Stimulated activated CD8-positive, alpha-beta memory T cell treated with anti-CD3 and anti-CD28 coated beads, Interleukin-4, amount 100 ng/mL, for 24 hours (primary cell): ENCODE results near the gene CLCNKB.

ENCODE experiments used
- DNase-seq: peaks from one replicate; pipeline ENCODE4 v3.0.0-alpha.2; 2020; ENCODE audit warnings: low read depth

CLCNKB gene

DNA sequence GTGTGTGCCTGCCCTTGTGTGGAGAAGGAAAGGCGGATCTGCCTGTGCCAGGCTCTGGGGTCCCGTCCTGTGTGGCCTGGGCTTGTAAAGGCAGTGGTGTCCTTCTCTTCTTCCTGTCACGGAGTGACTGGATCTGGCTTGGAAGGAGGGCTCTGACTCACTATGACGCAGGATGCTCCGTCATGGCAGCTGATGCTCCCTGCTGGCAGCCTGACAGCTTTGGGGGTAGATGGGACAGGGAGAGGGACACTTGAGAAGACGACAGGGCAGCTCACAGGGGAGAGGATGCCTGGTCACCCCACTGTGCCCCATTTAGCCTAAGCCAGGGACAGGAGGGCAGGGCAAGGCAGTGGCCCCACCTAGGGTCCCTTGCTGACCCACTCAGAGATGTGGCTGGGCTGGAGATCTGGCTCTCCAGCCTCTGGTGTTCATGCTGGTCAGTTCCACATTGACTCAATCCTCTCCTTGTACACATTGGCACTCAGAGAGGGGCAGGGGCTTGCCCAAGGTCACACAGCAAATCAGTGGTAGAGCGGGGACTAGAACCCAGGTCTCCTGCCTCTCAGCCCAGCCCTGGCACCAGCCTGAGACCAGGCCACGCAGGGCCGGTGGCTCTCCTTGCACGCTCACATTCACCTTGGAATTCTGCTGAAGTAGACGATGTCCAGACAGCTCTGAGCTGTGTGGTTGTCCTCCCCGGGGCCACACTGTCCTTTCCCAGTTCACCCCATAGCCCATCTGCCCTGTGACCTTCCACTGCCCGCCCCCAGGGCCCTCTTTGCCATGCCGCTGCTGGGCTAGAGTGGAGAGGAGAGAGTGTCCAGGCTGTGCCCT is 32.7 kb downstream of the CLCNKB start:
- no peak for DNase-seq

DNA sequence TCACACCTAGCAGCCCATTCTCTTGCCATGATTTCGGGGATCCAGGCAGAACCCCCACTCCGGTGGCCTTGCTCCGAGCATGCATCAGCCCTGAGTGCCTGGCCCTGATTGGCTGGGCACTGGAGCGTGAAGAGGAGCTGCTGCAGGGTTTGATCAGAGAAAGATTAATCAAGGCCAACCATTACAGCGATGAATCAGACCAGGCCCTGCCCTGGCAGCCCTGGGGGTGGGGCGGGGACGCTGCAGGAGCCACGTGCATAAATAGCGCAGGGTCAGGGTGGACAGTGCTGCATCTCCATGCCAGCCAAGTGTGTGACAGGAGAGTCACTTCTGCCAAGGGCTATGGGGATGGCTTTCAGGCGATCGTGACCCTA is 33.3 kb downstream of the CLCNKB start:
- DNase-seq = no peak

DNA sequence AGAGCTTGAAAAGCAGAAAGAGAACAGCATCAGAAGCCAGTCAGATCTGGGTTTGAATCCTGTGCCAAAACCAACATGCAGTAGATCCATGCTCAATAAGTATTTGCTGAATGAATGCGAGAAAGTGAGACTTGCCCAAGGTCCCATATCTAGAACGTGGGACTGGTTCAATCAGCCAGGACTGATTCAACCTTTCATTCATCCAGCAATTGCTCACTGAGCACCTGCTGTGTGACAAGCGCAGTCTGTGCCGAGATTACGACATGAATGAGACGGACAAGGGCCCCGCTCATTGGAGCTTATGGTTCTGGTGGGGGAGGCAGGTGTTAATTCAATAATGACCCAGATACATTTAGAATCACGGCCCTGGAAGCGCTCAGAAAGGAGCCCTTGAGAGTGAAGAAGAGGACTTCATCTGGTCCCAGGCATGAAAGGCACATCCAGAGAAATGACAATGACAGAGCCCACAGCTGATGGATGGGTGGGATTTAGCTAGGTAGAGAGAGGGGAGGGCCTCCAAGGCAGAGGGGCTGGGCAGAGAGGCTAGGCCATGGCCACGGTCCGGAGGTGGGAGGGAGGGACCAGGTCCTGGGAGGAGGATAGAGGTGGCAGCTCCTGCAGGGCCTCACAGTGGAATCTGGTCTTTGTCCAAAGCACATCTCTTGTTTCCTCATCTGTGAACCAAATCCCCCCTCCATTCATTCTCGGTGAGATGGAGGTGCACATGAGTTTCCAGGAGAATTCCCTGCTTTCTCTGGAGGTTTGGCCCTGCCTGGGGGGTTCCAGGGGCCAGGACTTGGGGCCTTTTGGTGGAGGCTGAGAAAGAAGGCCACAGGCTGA is 34.0 kb downstream of the CLCNKB start:
- DNase-seq = no peak

GRCh38 chr1:16078925-16079656 is 35.5 kb downstream of the CLCNKB start:
- DNase-seq = peak; percentile 67

GRCh38 chr1:16080422-16081150 is 37.0 kb downstream of the CLCNKB start:
- no peak for DNase-seq

- DNase-seq = no peak
Observed at GRCh38 chr1:16081636-16082035, 38.1 kb downstream of the CLCNKB start.

DNA sequence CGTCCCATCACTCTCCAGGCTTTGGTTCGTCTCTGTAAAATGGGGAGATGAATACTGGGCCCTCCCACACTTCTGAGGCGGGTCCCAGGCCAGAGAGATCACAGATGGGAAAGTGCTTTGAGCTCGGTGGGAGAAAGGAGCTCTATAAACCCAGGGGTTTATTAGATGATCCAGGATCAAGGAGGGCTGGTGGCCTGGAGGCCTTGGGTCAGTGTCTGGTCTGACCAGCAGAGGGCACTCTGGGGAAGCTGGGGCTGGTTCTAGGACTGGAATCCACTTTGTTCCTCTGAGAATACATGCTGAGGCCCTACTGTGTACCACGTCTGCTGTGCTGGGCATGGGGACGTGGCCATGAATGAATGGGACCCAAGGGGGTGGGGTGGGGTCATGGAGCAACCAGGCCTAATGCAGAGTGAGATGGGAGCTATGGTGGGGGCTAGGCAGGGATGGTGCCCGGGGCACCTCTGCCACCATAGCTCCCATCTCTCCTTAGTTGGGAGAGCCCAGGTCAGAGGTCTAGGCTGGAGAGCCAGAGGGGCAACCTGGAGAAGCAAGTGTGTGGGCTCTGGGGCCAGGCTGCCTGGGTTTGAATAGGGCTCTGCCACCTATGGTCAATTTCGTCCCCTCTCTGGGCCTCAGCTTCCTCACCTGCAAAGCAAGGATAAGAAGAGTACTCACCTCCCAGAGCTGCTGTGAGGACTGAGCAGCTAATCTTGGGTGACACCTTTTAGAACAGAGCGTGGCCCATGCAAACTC is 38.9 kb downstream of the CLCNKB start:
- peak; percentile 44 for DNase-seq

DNA sequence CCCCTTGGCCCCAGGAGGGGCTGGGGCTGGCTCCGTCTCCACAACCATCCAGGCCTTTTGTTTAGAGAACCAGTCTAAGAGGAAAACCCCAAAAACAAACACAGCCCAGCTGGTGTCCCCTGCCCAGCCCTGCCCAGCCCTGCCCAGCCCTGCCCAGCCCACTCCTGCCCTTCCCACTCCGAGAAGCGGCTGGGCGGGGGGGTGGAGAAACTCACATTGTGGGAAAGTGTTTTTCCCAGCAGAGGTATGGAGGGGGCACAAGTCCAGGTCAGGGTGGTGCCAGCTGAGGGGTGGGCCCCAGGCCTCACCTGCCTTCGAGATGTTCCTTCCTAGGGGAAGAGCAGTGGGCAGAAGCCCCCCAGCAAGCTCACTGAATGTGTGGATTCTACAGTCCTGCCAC is 39.9 kb downstream of the CLCNKB start:
- DNase-seq = no peak

GRCh38 chr1:16085522-16085921 is 41.9 kb downstream of the CLCNKB start:
- DNase-seq = no peak

DNA sequence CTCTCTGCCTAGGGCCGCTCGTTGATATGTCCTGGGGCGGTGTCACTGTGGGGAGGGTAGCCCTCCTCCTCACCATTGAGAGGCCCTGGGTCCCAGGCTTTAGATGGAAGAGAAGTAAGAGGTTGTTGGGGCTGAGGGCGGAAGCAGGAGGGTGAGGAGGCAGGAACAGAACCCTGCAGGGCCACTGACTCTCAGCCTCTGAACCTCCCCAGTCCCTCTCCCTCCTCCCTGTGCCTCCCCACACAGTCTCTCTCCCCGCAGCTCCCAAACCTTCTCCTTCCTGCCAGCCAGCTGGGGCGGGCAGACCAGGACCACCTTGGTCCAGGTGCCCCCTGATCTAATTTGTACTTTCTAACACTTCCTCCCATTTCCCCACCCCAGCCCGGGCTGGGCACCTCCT is 44.2 kb downstream of the CLCNKB start:
- DNase-seq = no peak

DNA sequence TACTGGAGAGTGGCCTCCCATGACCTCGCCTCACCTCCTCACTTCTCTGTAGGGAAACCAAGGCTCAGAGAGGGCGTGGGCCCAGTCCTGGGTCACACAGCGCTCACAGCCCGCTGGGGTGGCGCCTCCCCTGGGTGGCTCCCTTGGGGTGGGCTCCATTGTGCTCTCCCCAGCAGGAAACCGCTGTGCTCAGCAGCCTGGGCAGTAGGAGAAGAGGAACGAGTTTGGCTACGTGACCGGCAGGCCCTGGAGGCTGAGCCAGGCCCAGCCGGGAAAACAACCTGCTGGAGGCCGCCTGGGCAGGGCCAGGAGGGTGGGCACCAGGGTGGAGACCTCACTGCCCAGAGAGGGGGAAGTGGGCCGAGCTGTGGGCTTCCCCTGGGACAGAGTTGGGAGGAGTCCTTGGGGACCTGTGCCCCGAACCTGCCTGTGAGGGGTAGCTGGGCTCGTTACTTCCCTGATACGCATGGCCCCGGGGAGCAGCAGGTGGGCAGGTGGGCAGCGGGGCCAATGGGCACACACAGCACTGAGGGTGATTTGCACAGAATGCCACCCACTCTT is 44.8 kb downstream of the CLCNKB start:
- no peak for DNase-seq

- no peak for DNase-seq
Observed at GRCh38 chr1:16088996-16089395, 45.4 kb downstream of the CLCNKB start.

DNA sequence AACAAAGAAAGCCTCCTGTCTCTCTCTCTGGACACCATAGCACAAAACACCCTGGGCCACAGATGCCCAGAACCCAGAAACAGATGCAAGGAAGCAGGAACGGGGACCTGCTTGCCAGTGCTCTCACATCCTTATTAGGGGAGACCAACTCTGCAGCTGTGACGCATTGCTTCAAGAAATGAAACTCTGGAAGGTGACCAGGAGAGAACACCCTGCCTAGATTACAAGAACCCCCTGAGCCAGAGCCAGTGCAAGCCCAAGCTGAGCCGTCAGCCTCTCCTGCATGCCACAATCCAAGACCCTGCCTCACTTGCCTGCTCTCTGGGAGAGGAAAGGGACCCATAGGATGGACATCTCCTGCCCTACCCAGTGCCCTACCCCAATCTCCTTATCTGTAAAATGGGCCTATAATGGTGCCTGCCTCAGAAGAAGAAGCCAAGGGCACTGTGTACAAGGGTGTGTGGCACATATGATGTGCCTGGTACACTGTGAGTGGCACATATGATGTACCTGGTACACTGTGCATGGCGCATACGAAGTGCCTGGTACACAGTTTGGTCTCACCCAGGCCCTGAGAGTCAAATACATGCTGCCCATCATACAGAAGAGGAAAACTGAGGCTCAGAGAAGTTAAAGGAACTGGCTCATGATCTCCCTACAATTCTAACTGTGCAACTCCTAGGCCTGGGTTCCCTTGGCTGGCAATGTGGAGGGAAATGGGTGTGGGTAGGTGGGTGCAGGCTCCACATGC is 46.7 kb downstream of the CLCNKB start:
- DNase-seq = no peak

- DNase-seq = no peak
Observed at GRCh38 chr1:16091296-16091695, 47.7 kb downstream of the CLCNKB start.

DNA sequence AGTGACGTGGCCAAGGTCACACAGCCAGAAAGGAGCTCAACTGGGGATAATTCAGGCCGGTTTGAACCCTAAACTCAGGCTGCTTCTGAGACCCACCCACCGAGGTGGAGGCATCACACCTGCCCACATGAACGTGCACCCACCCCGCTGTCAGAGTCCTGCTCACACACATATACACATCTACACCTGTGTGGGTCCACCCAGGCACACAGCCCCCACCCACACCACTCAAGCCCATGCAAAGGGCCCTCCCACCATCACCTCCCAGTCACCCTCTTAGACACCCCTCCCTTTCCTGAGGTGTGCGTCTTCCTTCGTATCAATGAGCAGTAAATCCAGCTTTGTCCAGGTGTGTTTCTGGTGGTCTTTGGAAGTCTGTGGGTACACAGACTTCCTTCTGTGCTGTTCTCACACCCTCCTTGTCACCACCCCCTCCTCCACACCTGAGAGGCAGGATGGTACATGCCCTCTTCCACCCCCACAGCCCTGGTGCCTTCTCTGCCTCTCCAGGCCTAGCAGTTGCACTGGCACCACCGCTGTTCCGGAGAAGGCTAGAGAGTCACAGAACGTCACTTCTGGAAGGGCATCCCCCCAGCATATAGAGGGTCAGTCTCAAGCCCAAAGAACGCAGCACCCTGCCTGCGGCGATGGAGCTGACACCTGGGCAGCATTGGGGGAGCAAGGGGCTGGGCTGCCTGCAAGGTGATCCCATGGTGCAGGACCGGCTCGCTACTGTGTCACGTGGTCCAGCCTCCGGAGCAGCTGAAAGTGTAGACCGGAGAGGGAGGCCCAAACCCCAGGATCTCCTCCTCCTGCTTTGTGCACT is 48.7 kb downstream of the CLCNKB start:
- no peak for DNase-seq

- DNase-seq = no peak
Observed at GRCh38 chr1:16092923-16093511, 49.4 kb downstream of the CLCNKB start.

DNA sequence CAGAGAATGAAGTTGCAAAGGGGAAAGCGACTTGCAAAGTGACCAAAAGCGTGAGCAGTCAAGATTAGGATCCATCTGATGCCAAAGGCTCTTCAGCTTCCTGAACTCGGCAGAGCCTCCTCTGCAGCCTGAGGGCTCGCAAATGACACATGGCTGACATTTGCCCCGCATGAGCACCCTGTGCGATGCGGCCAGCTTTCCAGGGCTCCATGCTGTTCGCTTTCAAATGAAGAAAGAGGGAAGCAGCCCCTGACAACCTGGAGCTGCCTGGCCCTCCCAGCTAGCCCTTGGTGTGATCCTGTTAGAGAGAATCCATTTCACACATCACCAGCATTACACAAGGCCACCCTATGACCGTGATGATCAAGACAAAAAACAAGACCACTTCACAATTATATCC is 50.0 kb downstream of the CLCNKB start:
- DNase-seq = no peak

DNA sequence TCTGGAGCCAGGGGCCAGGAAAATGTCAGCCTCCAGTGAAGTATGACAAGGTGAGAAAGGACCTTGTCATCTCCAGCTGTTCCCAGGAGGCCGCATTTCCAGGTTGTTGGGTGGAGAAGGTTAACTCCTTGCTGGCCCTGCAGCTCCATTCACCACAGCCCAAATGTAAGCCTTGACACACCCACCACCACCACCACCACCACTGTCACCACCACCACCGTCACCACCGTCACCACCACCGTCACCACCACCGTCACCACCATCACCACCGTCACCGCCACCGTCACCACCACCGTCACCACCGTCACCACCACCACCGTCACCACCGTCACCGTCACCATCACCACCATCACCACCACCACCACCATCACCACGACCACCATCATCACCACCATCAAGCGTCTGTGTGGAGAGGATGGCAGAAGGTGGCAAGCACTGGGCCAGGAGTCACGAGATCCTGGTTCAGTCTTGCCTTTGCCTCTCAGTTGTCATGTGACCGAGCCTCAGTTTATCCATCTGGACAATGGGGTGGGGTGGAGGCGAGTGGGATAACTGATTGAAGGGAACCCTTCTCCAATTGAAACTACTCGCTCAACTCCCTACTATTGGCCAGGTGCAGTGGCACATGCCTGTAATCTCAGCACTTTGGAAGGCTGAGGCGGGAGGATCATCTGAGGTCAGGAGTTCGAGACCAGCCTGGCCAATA is 51.0 kb downstream of the CLCNKB start:
- DNase-seq = no peak
